HepG2 (cell line): ENCODE measurements around the gene CDYL. TPM values are rescaled to one million over a fixed set of nuclear protein-coding genes. Genes with fewer than 3 reads are reported as not detected.

Source experiments
- DPF2 ChIP-seq: sonication (generic); formaldehyde crosslinking; IDR thresholded peaks from 2 replicates; pipeline ENCODE4 v1.4.0; 2020; ENCODE audit warnings: mild to moderate bottlenecking, low read depth, missing genetic modification reagents, borderline replicate concordance
- HNF4A ChIP-seq: sonication (generic); formaldehyde crosslinking; IDR thresholded peaks from 2 replicates; pipeline ENCODE4 v1.4.0; 2020; ENCODE audit warnings: missing genetic modification reagents
- JUNB ChIP-seq: sonication (generic); formaldehyde crosslinking; IDR thresholded peaks from 2 replicates; pipeline ENCODE4 v1.8.0; 2022; ENCODE audit warnings: missing genetic modification reagents, mild to moderate bottlenecking, borderline replicate concordance
- NFAT5 ChIP-seq: sonication (generic); formaldehyde crosslinking; IDR thresholded peaks from 2 replicates; pipeline ENCODE4 v1.4.0; 2020; ENCODE audit warnings: missing genetic modification reagents
- PLRG1 ChIP-seq: fragments of 450-650 bp; conservative IDR thresholded peaks from 2 replicates; pipeline ENCODE4 v1.6.1; 2016
- TRIM22 ChIP-seq: fragments of 450-650 bp; IDR thresholded peaks from 2 replicates; pipeline ENCODE4 v1.6.1; 2017
- ZBTB2 ChIP-seq: sonication (generic); formaldehyde crosslinking; IDR thresholded peaks from 2 replicates; pipeline ENCODE4 v1.8.0; 2022; ENCODE audit warnings: low read depth, missing genetic modification reagents
- ZBTB3 ChIP-seq: sonication (generic); formaldehyde crosslinking; IDR thresholded peaks from 2 replicates; pipeline ENCODE4 v1.4.0; 2020; ENCODE audit warnings: low read depth, mild to moderate bottlenecking, moderate library complexity, missing genetic modification reagents, borderline replicate concordance
- ZBTB49 ChIP-seq: sonication (generic); formaldehyde crosslinking; IDR thresholded peaks from 2 replicates; pipeline ENCODE4 v1.4.0; 2020; ENCODE audit warnings: missing genetic modification reagents, borderline replicate concordance
- ZNF788 ChIP-seq: sonication (generic); formaldehyde crosslinking; IDR thresholded peaks from 2 replicates; pipeline ENCODE4 v1.5.0; 2020; ENCODE audit warnings: mild to moderate bottlenecking, missing genetic modification reagents, borderline replicate concordance
- polyA plus RNA-seq, 8 experiments: library from polyadenylated mRNA; depleted of rRNA in 3 of 8; stranded (reverse) in 7 of 8; unstranded in 1 of 8; fragments of >200 nt; fragmentation: Illumina TruSeq in 4 of 8; extraction: Trizol in 4 of 8; gene quantifications; 2 replicates each; pipeline versions ENCODE4 v1.2.1 to v1.2.3, GENCODE V29; 2011 to 2016; ENCODE audit warnings: low read depth in 4 of 8, missing spikeins in 1 of 8, mixed read lengths in 1 of 8; ENCODE audit not compliant: insufficient read depth in 1 of 8
- total RNA-seq, 5 experiments: library from RNA; depleted of rRNA; stranded (reverse); fragments of >200 nt; fragmentation: Illumina TruSeq; extraction: Trizol; gene quantifications; 2 replicates each; pipeline ENCODE4 v1.2.3, GENCODE V29; 2016; ENCODE audit warnings: low read depth in 1 of 5

CDYL gene
- total and polyA plus RNA-seq, 2 of the 13 experiments (the other 11 are each of a cell fraction or from before 2014, with no cell fraction given) = 22.8 to 105 TPM

GRCh38 chr6:4981761-4982160 lies 205.6 kb downstream of the CDYL start (continued):
- TF ChIP-seq JUNB (CRISPR knock-in tag) (no peak), ZBTB49 (CRISPR knock-in tag) (no peak), ZBTB2 (0 out of 2 replicates have a peak, but pooled peaks have one; percentile 21), PLRG1 (no peak), DPF2 (no peak), TRIM22 (no peak), NFAT5 (CRISPR knock-in tag) (no peak), ZBTB3 (CRISPR knock-in tag) (no peak), ZNF788 (CRISPR knock-in tag) (no peak), HNF4A (0 out of 2 replicates have a peak, but pooled peaks have one; percentile 11)
